ENCODE measurements around the gene BRIP1. TPM values are rescaled to one million over a fixed set of nuclear protein-coding genes. Genes with fewer than 3 reads are reported as not detected.

Gene BRIP1
- total RNA-seq, 1 experiment from 2014 or later, result 20.2 TPM

DNA sequence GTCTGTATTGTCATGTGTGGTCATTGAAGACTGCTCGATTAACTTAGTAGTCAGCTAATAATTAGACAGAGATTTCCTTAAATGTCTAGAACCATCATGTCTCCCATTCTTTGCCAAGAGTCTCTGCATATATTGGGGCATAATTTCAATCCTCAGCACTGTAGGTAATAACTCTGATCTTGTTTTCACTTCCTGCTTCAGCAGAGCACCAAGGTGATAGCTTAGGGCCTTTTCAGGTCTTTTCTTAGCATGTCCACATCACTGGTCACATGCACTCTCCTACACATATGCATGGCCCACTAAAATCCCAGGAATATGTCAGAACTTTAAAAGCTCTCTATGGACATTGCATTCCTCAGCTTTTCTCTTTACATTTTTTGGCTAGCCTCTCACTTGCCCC is 162.0 kb downstream of the BRIP1 start:
- H3K79me2 ChIP-seq (ENCODE audit: insufficient read depth, low read length), result no peaks in the 10 kb centered on the region
- no peak overlapping the region for H3K4ac ChIP-seq (ENCODE audit: low read depth, low read length)
- H3K27me3 ChIP-seq (ENCODE audit: insufficient read depth, low read length), result no peaks in the 10 kb centered on the region
- H2AK5ac ChIP-seq (ENCODE audit: insufficient read length, low read length), result no peak overlapping the region
- no peak overlapping the region for H4K91ac ChIP-seq (ENCODE audit: insufficient read length, low read depth, low read length)
- no peak overlapping the region for H3T11ph ChIP-seq (ENCODE audit: low read length)
- H4K5ac ChIP-seq (ENCODE audit: insufficient read length, low read depth, low read length), result no peak overlapping the region
- Mint-ChIP-seq H3K27me3 (ENCODE audit: low read depth) (no peaks in the 10 kb centered on the region), H3K36me3 (ENCODE audit: insufficient read depth in 1 of 3, low read depth in 3 of 3) (peaks cover 48 to 86% (median 57%) of the 10 kb centered on the region in 3 experiments), H3K4me1 (no peaks in the 10 kb centered on the region), H3K9me3 (peaks cover 75 to 86% of the 10 kb centered on the region in 2 experiments), H3K4me3 (no peak overlapping the region), H3K27ac (no peak overlapping the region)
- no peak overlapping the region for H2BK12ac ChIP-seq (ENCODE audit: insufficient read length, low read depth, low read length)
- H3K27ac ChIP-seq (ENCODE audit: insufficient read length, low read depth, low read length), result no peak overlapping the region
- TF ChIP-seq CTCF (conservative IDR thresholded peaks at IDR 0.05), result no peak
- H3K56ac ChIP-seq (ENCODE audit: insufficient read length, low read depth, low read length), result no peak overlapping the region
- no peaks in the 10 kb centered on the region for H4K20me1 ChIP-seq (ENCODE audit: control insufficient read depth, insufficient read depth, insufficient read length)
- H3K14ac ChIP-seq (ENCODE audit: insufficient read depth, low read length), result no peak overlapping the region
- no peak overlapping the region for H3K9ac ChIP-seq (ENCODE audit: extremely low read depth, insufficient read length, low read length)
- H2BK5ac ChIP-seq (ENCODE audit: insufficient read length, low read length), result no peak overlapping the region
- H3K23ac ChIP-seq (ENCODE audit: insufficient read length, low read depth, low read length), result no peak overlapping the region
- no peak overlapping the region for H2AFZ ChIP-seq (ENCODE audit: low read length)
- H2BK120ac ChIP-seq (ENCODE audit: low read depth, low read length, poor library complexity, severe bottlenecking), result no peak overlapping the region
- no peak overlapping the region for H2BK20ac ChIP-seq (ENCODE audit: low read depth, low read length, poor library complexity, severe bottlenecking)
- no peak overlapping the region for H3K4me2 ChIP-seq (ENCODE audit: insufficient read depth, insufficient read length, low read length)
- peaks cover 6% of the 10 kb centered on the region for H3K9me3 ChIP-seq (ENCODE audit: control insufficient read depth, low read depth, low read length)
- no peaks in the 10 kb centered on the region for H3K79me1 ChIP-seq (ENCODE audit: insufficient read depth, low read depth, low read length, poor library complexity, severe bottlenecking)
- H3K23me2 ChIP-seq (ENCODE audit: insufficient read length, low read depth, low read length, poor library complexity, severe bottlenecking), result no peaks in the 10 kb centered on the region
- no peak overlapping the region for H4K8ac ChIP-seq (replicated peaks; ENCODE audit: insufficient read length, low read depth, low read length)
- no CpG with 5 or more reads among the region's 1 CpG for WGBS (ENCODE audit: extremely low coverage, insufficient read length, low lambda C conversion rate)
- no peak overlapping the region for H2BK15ac ChIP-seq (ENCODE audit: low read depth, low read length)
- no peak for DNase-seq
- H3K18ac ChIP-seq (ENCODE audit: insufficient read length, low read depth, low read length), result no peak overlapping the region
- no peaks in the 10 kb centered on the region for H3K4me1 ChIP-seq (ENCODE audit: insufficient read depth, low read length)
